ENCODE measurements around the gene DOCK1.

Gene DOCK1

DNA sequence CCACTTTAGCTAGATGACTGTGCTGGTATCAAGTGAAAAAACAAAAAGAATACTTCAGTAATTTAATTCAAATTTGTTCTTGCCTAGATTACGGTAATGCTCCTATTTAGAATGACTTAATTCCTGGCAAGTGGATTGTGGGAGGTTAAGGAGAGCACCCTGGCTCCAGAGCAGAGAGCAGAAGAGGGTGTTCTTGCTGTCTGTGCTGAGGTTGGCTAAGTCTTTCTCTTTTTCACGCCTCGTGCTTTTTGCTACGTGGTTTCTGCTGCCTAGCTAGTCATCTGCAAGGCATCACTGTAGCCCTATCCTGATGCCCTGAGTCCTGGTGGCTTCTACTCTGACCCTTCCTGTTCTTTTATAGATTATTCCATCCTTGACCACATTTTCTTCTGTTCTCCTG is 189.8 kb downstream of the DOCK1 start:
- FAIRE-seq: no peak

DNA sequence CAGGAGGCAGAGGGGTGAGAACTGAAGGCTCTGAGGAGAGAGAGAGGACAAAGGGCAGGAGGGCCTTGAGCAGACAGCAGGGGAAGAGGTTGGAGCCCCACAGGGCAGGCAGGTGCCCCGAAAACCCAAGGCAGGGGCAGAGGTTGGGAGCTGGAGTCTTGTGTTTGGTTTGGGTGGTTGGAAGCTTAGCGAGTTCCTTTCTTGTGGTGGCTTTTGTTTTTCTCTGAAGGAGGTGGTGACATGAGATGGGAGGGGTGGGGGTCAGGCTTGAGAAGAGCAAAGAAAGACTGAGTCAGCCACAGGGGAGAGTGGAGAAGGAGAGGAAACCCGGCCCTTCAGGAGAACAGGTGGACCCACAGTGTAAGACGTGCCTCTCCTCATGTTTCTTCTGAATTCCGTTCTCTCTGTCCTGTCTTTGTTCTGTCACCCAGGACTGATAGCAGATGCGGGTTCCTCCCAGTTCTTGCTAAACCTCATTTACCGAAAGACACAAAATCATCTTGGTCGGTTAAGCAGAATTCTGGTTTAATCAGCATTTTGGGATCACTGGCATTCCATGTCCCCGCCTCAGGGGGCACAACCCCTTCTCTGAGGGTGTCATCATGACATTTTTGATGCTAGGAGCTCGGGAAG is 195.9 kb downstream of the DOCK1 start:
- FAIRE-seq: no peak

DNA sequence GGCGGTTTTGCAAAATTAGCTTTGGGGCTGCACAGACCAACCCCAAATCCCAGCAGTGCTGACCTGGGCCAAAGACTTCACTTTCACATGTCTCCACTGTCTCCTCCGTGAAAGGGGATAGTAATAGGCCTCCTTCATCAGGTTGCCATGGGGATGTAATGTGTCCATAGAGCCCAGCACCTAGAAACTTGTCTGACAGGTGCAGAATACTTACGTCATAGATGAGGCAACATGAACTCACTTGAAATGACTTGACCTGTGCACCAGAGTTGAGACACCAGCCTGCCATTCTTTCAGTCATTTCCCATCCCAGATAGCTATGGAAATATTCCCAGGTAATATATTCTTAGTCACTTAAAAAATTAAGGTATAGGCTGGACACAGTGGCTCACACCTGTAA is 196.9 kb downstream of the DOCK1 start:
- no peak for FAIRE-seq

DNA sequence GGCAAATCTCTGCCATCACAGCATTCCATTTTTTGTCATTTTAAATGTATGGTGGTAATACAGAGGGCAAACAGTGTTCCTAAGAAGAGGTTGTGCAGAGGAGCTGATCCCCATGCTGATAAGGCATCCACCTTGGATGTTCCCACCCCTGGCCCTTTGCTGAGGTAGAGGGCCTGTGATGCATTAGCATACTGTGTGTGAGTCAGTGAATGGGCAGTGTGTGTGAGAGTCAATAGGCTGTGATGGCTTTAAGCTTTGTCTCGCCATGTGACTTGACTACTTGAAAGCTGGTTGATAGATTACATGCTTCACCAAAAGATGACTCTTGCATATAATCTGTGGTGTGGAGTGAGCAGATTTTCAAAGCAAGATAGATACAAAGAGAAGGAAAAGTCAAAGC is 209.9 kb downstream of the DOCK1 start:
- FAIRE-seq: no peak

DNA sequence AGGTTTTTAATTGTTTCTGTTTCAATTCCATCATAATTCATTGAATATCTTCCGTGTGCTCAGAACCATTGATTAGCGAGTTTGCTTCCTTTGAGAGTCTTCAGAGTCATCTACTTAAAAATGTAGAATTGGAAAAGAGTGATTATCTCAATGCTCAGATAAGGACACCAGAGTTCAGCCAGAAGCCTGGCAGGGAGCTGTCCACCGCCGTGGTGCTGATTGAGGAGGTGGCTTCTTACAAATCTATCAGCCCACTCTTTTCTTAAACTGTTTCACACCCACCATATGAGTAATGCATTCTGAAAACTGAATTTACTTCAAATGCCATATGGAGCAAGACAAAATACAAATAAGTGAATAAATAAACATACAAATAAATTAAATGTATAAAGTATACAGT is 211.9 kb downstream of the DOCK1 start:
- FAIRE-seq: no peak

DNA sequence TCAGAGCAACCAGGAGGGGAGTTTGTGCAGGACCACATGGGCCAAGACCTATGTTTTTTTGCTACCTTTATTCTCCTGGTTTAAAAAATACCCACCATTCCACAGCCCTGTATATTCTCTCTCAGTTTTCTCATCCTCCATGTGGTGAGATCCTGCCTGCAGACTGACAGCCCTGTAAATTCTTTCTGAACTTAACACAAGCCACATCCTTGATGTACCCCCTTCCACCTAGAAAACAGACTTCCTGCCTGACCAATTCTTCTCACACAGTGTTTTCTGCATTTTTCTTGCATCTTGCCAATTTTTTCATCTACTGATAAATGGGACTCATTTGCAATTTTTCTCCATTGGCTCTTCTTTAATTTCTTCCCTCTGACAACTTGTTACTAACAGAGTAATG is 212.8 kb downstream of the DOCK1 start:
- FAIRE-seq: no peak

DNA sequence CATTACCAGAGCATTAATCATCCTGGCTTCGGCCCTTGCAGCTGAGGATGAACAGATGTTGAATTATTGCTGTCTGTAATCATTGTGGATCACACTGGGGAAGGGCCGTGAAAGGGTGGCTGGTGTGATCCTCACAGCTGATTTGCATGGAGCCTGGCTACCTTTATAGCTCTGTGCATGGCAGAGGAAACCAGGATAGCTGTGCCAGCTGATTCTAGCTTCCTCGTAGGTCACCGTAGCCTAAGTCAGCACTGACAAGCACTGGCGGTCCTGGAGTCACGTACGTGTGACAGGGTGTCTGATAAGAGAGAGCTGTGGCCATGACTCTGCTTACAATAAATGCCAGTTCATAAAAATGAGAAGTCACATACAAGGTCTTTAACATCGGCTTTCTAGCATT is 214.7 kb downstream of the DOCK1 start:
- FAIRE-seq: no peak

DNA sequence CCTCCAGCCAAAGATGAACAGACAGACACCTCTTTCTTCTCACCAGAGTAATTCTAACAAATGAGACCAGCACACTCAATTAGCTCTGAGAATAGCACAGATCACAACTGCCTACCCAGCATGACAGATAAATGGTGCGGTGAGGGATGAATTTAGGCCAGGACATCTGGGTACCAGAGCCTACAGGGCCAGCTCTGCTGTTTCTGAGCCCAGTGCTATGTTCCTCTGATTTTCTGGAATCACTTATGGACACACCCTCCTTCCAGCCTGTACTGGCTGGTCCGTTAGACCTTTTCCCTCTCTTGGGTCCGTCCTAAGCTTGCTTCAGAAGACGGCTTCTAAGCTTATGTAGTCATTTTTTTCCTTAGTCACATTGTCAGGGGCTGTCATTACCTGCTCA is 217.6 kb downstream of the DOCK1 start:
- no peak for FAIRE-seq

DNA sequence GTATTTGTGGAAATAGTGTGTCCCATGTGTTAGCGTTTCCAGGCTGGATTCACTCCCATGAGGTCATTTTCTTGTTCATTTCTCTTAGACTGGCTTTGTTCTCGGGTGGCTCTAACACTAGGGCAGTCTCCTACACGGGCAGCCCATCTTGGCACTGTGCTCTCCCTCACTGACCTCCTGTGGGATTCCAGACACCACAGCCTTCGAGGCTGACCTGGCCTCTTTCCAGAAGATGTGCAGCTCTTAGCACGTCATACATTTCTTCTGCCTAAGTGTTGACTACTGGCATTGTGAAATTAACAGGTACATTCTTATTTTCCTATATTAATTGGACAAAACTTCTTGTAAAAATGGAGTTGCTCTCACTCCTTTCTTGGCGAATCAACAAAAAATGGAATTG is 218.4 kb downstream of the DOCK1 start:
- no peak for FAIRE-seq

DNA sequence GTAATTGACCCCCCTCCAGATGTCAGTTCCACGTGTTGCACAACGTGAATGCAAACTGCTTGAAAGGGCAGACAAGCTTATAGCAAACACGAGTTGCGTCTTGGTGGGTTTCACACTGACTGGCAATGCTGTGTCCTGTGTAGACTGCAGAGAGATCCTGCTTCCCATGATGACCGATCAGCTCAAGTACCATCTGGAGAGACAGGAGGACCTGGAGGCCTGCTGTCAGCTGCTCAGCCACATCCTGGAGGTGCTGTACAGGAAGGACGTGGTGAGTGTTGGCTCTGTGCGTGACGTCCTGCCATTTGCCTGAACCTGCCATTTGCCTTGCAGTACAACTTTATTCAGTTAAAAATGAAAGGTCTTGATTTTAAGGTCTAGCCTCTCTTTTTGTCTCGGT is 220.1 kb downstream of the DOCK1 start:
- FAIRE-seq: no peak

DNA sequence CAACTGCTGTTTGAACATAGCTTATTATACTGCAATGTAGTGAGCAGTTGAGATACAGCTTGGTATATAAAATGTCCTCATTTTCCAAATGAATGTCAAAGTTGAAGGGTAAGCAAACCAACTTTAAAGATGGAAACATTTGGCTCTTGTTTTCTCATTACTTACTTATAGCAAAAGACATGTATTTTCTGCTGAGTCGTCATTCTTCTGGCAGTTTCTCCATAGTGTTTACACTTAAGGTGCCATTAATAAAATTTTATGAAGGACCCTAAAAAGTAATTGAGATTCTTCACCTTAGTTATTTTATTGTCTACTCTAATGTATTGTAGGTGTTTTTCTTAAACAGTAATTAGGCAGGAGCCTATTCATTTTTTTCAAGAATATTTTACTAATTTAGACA is 222.6 kb downstream of the DOCK1 start:
- FAIRE-seq: no peak

DNA sequence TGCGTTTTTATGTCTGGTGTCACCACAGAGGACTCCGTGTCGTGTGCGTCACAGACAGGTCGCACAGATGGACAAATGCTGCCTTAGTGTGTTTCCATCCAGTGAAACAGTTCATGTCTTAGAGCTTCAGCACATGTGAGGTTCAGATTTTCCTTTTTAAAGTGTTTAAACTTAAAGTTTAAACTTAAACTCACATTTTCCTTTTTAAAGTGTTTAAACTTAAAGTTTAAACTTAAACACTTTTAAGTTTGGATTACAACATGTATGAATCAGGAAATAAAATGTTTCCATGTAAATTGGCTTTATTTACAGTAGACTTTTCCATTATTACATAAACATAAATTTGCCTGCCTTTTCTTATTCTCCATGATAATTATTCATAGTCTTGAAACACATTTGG is 223.9 kb downstream of the DOCK1 start:
- FAIRE-seq: no peak

DNA sequence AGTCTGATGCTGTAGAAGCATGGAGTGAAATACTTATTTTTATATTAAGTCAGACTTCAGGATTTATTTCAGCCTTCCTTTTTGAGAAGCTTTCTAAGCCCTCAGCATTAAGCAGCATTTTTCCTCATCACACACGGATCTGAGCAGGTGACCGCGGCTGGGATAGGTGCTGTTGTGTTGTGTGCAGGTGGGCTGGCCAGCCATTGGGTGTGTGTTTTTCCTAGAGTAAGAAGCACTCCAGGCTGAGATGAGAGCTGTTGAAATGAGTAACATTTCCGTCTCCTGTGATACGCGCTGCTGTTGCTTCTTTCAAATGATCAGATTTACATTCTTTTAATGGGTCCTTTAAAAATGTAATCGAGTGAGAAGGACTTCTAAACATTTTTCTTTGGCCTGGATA is 227.2 kb downstream of the DOCK1 start:
- FAIRE-seq: no peak

DNA sequence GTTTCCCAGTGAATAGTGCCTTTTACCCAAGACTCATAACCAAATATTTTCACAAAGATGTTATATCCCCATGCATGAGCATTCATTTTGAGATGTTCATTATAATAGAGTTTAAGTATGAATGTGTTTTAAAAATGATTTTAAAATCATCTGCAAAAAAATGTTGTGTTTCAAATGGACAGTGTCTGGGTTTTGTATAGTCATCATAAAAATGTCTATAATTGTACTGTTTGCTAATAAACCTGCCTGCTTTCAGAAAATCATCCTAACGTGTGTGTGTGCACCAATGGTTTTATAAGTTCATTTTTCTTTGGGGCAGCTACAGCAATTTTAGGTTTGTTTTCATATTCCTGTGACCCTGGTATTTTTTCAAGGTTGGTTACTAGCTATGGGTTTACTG is 228.0 kb downstream of the DOCK1 start:
- FAIRE-seq: no peak

DNA sequence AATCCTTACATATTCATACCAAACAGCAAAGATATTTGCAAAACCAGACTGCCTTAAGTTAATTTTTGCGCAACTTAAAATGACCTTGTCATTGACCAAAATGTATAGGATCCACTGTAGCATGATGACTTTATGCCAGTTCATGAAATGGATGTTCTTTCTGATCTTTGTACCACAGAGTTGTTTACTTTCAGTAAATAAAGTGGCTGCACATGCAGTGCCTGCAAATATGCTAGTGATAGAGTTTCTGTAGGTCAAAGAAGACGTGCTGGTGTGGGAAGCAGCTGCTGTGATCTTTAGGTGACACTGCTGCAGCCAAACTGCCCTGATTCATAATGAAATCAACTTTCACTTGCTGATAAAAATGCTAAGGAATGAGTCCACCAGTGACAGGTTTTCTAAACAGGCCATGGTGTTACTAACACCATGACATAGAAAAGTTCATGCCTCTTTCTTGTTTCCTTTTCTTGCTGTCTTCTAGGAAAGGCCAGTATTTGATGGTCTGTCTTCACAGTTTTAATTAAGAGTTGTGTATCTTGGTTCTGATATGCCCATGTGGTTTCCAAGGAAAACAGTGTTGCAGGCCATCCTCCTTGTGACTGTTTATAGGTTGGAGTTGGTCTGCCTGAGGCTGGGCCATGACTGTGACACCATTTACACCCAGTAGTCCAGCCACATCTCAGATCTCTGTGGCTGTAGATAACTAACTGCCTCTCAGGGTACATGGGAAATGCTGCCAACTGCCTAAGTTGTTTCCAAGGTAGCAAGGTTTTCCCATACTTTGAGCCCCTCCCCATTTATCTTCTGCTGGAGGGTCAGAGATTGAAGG is 228.7 kb downstream of the DOCK1 start:
- no peak for FAIRE-seq

DNA sequence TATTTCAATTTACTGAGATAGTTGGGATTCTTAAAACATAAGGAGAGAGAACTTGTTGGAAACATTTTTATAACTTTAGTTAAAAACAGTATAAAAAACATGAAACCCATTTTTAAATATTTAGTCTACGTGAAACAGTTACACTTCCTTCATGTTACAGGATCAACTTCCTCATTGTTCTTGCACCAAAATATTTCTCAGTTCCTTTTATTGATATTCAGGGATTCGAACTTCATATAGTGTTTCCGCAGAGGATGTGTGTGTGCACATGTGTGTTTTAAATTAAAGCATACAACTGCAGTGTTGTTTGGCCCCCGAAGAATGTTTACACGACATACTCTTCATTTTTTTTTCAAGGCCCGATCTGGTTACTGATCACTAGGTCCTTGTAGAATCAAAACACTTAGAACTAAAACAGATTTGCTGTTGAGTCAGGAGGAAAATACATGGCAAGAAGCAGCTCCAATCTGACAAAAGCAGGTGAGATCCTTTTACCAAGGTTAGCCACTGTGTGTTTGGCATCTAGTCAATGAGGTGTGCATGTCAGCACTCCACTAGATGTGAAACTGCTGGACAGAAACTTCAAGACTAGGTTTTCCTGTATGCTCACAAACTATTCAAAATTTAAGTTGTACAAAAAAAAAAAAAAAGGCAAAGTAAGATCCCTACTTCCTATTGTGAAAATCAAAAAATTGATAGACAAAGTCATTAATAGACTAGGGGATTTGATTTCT is 230.8 kb downstream of the DOCK1 start:
- FAIRE-seq: no peak

DNA sequence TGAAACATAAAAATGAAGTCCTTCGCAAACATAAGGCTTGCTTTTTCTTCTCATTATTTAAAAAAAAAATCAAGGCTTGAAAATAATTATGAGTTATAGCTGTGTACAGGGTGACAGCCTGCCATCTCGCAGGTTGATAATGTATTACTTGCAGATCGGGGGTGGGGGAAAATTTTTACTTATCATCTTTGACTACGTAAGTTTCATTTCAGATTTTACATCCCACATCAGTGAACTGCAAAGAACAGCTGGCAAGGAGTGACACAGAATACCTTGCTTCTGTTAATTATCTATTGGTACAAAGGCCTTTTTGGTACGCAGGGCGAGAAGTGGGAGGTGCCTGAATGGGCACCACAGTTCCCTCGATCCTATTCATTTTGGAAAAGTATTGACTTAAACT is 232.2 kb downstream of the DOCK1 start:
- no peak for FAIRE-seq

DNA sequence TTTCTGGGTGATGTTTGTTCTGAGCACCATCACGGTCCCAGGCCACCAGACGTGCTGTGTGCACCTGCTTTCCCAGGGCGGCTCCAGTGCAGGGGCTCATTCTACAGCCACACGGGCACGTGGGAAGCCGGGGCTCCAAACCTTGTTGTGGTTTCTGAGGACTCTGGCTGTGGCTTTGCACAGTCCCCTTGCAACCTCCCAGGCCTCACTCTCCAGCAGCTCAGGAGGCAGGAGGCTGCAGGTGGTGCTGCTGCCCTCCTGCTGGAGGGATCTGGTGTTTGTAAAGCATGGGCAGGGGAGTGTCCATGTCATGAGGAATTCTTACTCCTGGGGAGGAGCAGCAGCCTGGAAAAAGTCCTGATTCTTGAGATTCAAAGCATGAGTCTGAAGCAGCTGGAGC is 236.9 kb downstream of the DOCK1 start:
- no peak for FAIRE-seq

DNA sequence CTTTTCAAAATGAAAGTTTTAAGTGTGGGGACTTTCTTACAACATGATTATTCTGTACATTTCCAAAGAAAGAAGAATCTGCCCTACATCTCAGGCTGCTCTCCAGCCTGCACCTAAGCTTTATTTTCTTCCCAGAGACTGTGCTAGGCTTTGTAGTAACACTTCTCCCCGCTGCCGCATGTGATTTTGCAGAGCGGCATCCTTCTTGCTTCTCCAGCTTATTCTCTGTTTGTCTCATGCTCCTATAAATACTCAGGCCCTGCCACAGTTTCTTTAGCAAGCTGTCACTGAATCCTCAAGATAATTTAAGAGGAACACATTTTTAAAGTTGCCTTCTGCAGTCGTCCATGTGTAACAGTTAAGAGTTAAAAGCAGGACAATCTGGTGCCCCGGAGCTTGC is 237.6 kb downstream of the DOCK1 start:
- FAIRE-seq: no peak

DNA sequence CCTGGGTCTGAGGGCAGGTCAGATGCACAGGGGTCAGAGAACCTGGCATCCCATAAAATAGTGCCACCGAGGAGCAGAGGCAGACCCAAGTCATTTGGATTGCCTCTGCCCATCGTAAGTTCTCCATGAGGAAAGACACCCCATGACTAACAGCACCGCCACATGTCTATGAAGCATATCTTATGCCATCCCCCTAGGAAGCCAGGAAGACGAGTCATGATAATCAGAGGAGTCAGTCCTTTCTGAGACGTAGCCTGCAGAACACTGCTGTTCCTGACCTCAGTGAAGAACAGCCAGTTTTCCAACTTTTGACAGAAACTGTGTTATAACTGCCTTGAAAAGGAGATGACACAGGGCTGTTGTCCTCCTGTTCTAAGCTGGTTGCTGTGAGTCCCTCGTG is 239.9 kb downstream of the DOCK1 start:
- no peak for FAIRE-seq

DNA sequence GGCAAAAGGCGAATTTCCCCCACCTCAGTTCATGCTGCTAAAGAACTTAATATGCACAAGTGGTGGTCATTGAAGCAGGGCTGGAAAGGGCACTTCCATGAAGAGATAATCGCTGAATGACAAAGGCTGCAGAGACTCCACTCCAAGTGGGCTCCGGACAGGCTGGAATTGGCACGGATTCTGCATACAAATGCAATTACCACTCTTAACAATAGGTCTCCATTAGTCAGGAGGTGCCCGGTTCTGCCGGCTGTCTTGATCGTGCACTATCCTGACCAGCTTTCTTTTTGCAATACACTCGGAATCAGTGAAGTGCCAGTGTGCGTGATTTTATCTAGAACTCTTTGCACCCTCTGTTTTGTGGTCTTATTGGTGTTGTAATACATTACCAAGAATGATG is 241.4 kb downstream of the DOCK1 start:
- no peak for FAIRE-seq

DNA sequence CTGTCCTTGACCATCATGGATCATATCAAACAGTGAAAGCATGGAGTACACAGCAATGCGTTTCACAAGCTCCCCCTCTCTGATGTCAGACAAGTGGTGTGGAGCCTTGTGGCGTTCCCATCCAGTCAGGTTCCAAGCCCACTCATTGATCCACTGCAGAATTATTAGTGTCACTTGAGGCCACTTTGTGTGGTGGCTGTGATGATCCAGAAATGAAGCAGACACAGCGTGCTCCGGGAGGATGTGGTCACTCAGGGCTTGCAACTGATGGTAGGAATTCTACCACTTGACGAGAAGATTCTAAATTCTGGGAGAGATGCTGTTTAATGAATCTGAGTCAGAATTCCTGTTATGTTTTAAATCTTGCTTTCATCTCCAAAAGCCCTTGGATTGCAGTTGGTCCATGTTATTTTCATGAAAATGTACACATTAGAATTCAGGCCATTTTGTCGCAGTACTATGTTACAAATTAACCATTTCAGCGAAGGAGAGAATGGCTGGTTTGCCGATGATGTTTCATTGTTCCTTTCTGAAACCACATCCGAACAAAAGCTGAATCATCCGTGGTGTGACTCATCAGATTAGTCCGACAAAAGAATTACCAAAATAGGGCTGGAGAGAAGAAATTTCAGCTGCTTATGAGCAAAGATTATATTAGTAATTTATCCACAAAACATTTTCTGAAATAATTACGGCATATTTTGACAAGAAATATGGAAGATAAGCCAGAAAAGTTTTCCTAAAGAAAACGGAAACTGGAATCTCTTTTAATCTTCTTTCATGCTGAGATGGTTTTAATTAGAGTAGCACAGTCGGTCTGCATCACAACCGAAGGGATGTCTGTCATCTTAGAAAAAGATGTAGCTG is 243.1 kb downstream of the DOCK1 start:
- FAIRE-seq: no peak

DNA sequence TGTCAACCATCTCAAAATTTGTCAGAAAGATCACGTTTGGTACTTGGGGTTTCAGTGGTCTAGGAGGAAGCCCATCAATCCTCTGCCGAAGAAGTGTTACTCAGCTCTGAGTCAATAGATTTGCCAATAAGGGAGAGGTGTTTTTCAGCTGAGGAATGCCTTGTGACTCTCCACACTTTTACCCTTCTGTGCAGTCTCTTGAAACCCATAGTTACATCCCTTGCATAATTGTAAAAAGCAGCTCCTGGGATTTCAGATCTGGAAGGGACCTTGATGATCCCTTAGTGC is 243.6 kb downstream of the DOCK1 start:
- FAIRE-seq: no peak
